DMS79 treated with DMSO at 0.1 percent for 48 hours (cell line): ENCODE results near the gene DOCK1.

Experiments used
- DNase-seq: peaks from one replicate; lab custom pipeline; 2025; lab: John Stamatoyannopoulos, UW

The DOCK1 gene

DNA sequence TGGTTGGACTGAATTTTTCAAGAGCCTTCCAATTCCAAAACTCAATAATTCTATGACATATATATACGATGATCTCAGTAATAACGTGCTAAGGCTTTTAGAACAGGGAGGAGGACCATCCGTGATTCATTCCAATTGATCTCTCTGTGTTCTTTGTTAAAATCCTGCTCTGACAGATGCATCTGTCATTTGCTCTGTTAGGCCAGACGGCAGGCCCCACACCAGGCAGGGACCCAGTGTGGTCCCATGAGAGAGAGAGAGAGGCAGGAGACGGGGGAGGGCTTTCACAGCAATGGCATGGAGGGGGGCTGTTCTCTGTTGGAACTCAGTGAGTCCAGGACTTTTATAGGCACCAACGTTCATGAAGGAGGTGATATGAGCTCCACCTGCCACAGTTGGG, 451.1 kb downstream of the DOCK1 start:
- DNase-seq, result no peak

- no peak for DNase-seq
Observed at GRCh38 chr10:127357265-127357664, 452.0 kb downstream of the DOCK1 start.

DNA sequence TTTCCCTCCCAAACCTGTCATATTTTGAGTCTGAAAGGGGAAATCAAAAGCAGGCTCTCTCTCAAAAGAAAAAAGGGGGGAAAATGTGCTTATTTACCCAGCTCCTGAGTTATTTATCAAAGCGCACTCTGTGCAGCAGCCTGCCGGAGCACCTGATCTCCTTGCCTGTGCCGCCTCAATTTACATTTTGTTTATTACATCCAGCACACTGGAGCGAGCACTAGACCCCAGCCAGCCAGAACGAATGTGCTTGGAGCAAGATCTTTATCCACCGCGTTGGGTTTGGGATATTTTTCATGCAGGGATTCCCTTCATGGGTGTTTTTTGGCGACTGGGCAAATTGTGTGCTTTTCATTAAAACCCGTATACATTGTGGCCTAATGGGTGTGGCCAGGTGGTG, 453.1 kb downstream of the DOCK1 start:
- no peak for DNase-seq

DNA sequence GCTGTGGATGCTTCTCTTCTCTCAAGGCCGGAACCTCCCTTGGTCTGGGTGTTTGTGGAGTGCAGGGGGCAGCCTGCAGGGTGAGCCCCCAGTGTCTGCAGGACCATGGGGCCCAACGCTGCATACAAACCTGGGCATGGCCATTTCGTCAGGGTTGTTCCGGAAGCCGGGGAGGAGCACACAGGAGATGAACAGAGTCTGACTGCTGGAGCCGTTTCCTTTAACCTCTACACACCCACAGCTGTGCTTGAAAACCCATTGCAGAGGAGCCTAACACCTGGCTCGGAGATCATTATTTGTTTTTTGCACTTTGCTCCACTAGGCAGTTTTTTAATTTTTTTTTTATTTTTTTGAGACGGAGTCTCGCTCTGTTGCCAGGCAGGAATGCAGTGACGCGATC, 458.8 kb downstream of the DOCK1 start:
- DNase-seq, result no peak

- DNase-seq, result no peak
Observed at GRCh38 chr10:127368101-127368500, 462.9 kb downstream of the DOCK1 start.

GRCh38 chr10:127368929-127369328, 463.7 kb downstream of the DOCK1 start:
- DNase-seq, result no peak

GRCh38 chr10:127370601-127371000, 465.4 kb downstream of the DOCK1 start:
- DNase-seq, result no peak

GRCh38 chr10:127372361-127372760, 467.1 kb downstream of the DOCK1 start:
- DNase-seq, result no peak

DNA sequence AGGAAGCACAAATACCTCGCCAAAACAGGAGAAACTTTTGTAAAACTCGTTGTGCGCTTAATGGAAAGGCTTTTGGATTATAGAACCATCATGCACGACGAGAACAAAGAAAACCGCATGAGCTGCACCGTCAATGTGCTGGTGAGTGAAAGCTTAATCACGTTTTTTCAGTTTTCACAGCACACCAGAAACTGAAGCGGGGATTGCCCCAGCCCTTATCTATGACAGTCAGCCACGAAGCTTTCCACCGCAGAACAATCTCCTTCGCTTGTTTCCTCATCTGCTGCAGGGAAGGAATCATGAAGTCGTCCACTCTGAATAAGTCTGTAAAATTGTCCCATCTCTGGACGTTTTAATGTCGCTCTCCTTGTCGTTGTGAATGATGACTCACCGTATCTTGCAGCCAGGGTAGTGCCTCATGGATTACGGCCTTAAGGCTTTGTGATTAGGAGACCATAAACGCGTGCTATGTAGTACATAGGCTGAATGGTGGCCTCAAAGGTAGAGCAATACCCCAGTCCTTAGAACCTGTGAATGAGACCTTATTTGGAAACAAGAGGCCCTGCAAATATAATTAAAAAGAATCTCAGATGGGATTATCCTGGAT, 468.9 kb downstream of the DOCK1 start:
- DNase-seq, result no peak

DNA sequence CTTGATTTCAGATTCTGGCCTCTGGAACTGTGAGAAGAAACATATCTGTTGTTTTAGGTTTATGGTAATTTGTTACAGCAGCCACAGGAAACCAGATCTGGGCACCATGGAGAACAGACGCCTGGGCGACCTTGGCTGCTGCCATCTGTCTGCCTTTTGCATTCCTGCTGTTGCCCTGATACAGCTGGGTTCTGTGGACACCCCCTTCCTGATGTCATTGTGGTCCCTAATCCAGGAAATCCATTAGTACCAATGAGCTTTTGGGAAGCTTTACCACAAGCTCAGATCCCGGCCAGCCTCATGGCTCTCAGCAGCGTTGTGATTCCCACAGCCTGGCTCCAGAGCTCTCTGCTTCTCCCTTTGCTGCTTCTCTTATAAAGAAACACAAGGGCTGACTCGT, 469.7 kb downstream of the DOCK1 start:
- no peak for DNase-seq

- no peak for DNase-seq
Observed at GRCh38 chr10:127375461-127375860, 470.2 kb downstream of the DOCK1 start.

DNA sequence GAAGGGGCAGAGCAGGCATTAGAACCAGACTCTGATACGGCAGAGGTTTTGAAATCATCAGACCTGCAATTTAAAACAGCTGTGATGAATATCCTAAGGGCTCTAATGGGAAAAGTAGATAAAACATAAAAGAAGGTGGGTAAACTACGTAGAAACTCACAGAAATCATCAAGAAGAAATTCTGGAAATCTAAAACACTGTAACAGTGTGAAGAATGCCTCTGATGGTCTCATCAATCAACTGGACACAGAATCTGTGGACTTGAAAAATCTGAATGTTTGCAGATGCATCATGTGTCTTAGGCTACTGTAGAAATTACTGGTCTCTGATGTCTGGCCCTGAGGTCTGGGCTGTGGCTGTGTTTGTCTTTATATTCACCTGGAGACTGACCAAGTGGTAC, 470.8 kb downstream of the DOCK1 start:
- no peak for DNase-seq

- DNase-seq, result no peak
Observed at GRCh38 chr10:127378628-127379027, 473.4 kb downstream of the DOCK1 start.

- DNase-seq, result no peak
Observed at GRCh38 chr10:127384532-127384931, 479.3 kb downstream of the DOCK1 start.

- no peak for DNase-seq
Observed at GRCh38 chr10:127385066-127385465, 479.8 kb downstream of the DOCK1 start.

DNA sequence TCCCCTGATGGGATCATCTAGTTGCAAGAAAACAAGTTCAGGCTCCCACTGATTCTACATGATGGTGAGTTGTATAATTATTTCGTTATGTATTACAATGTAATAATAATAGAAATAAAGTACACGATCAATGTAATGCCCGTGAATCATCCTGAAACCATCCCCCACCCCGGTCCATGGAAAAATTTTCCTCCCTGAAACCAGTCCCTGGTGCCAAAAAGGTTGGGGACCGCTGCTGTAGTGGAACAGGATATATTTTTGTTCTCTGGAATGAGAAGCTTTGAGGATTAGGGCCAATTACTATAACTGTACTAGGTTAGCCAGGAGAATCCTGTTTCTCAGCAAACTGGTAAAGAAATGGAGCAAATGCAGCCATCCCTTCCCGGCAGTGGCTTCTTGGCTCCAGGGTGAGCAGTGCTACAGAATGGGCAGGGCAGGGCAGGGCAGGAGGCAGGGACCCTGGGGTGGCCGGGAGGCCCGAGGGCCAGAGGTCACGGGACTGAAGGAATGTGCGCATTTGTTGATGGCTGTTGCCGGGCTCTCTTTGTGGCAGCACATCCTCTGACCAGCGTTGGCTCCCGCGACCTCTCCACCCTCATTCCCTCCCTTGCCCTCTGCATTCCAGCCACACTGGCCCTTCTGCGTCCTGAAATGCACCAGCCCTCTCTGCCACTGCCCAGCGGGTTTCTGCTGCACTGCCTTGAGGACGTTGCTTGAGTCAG, 481.5 kb downstream of the DOCK1 start:
- no peak for DNase-seq

DNA sequence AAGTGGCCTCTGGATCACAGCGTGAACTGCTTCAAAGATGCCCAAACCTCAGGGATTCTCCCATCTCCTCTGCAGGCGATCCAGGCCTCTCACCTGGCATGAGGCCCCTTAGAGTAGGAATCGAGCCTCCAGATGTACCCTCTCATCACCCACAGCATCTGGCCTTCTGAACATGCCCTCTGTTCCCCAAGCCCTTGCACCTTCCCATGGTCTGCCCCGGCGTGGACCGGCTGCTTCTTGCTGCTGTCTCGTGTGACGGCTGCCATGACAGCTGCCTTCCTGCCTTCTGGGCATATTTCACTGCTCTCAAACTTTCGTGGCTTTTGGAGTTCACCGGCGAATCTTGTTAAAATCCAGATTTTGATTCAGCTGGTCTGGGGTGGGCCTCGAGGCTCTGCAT, 486.6 kb downstream of the DOCK1 start:
- no peak for DNase-seq

- no peak for DNase-seq
Observed at GRCh38 chr10:127392351-127393235, 487.4 kb downstream of the DOCK1 start.

DNA sequence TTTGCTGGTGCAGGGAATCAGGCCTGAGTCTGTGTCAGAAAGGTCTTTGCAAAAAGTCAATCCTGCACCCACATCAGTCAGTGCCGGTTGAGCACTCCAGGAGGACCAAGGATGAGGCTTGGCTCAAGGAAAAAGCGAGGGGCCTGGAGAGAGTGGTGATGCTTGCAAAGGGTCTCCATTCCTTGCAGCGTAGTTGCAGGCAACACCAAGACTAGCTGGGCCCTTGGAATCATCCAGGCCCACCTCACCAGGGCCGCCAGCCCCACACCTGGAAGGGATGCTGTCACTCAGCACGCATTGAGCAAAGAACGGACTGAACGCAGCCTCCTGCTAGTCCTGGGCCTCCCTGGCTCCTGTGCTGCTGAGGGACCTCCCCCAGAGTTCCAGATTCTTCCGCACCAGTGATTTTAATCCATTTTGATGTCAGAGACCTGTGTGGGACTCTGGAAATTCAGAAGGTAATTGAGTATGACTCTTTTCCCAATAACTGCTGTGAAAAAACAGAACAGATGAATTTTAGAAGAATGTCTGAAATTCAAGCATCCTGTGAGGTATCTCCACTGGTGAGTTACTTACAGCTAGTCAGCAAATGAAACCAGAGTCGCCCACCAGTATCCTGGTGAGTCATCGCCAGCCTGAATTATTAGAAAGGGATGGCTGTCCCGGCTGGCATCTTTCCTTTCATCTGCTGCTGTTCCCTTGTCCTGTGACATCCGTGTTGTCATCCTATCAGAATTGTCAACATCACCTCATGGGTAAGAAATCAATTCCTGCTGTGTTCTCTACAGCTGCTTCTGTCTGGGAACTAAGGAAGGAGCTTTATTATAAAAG, 493.1 kb downstream of the DOCK1 start:
- DNase-seq, result no peak

GRCh38 chr10:127398971-127399365, 493.7 kb downstream of the DOCK1 start:
- no peak for DNase-seq

DNA sequence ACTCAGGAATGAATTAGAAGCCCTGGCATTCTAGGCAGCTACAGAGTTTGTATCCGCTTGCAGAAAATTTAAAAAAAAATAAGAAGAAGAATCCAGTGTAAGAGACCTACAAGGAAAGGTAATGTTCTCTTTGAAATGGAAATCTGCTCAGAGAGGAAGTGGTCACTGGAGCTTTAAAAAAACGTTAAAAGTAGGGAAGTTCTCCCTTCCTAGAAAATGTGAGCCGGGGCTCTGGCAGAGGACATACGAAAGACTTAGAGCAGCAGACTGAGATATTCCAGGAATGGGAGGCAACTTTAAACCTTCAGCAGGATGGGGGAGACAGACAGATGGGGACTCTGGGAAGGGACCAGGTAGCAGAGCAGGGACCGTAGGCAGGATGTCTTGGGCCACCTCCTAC, 494.4 kb downstream of the DOCK1 start:
- DNase-seq, result no peak

DNA sequence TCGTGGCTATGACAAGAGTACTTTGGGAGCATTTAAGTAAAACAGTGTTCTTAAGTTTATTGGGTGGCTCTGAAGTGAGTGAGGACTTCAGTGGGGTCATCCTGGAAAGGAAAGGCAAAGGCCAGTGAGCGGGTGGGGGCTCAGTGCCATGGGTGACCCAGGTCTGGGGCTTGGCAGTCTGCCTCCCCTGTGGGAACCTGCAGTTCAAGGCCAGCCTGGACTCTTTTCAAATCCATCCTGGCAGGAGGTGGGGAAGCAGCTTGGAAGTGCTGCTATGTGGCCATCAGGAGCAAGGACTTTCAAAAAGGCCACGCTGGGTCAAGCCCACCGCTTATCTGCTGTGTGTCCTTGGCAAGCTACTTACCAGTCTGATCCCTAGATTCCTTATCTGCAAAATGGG, 495.0 kb downstream of the DOCK1 start:
- DNase-seq, result no peak
